HG02642 (cell line): ENCODE measurements around the gene SPSB2.

Source experiments
- ATAC-seq: cut with Tn5 transposase; IDR thresholded peaks from one replicate; pipeline ENCODE4 v1.9.1; 2021; ENCODE audit warnings: mild to moderate bottlenecking; ENCODE audit not compliant: unreplicated experiment, poor library complexity

Gene SPSB2

DNA sequence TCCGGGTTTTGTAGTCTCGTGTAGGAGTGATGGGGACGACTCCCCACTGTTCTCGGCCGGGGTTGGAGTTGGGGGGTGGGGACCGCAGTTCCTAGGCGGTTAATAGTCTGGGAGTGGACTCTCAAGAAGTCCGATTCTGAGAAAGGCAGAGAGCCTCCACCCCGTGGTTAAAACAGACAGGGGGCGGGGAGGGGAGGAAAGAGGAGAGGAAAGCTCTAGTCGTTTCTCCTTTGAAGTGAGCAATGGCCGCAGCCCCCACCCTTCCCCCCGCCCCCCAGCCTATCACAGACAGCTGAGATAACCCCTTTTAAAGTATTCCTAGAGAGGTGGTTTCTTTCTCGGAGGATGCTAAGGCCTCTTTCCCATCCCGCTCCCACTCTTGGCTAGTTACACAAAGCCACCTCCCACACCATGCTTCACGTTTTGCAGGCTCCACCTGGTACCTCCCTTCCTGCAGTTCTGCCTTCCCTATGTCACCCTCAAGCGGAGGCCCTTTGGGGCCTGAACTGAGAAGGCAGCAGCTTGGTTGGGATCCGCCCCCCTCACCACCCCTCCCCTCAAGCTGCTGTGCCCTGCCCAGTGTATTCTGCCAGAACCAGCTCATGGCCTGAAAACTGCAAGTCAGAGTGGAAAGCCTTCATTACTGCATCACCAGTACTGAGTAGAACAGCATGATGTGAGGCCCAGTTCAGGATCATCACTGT is 20.3 kb downstream of the SPSB2 start:
- ATAC-seq: no peak

DNA sequence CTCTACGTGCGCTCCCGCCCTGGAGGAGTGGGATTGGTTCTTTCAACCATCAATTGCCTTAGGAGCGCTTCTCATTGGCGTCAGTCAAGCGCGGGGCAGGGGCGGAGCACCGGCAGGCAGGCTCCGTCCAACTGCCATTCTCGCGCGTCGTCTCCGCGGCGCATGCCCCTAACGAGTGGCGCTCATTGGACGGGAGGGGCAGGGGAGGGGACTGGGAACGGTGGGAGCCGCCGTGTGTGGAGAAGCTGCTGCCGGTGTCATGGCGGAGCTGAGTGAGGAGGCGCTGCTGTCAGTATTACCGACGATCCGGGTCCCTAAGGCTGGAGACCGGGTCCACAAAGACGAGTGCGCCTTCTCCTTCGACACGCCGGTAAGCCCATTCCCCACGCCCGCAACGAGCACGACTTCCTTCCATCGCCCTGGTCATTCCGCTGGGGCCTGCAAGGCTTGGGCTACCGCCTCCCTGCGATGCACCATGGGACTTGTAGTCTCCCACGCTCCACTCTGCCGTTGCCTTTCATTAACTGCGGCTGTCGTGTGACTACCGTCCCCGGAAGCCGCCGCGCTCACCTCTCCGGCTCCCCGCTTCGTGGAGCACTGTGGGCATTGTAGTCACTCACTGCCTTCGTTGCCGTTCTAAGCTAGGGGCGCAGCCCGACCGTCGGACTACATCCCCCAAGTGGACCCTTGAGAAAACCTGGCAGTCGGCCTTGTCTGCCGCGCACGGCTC is 21.0 kb downstream of the SPSB2 start, which contains the start of gene USP5:
TSS of gene USP5 (plus strand) at position 230 of the 730 bp plus-strand sequence. CDS start at position 260, 30 bp downstream.
- ATAC-seq: peak; percentile 72

GRCh38 chr12:6851153-6851920 is 21.8 kb downstream of the SPSB2 start, which contains the start of gene CDCA3:
Gene CDCA3 (minus strand): TSS chr12:6851286. CDS start chr12:6850952, 334 bp downstream.
- ATAC-seq: peak; percentile 56

GRCh38 chr12:6850796-6851152 is 22.3 kb downstream of the SPSB2 start:
- no peak for ATAC-seq

GRCh38 chr12:6849976-6850560 is 23.0 kb downstream of the SPSB2 start:
- no peak for ATAC-seq

DNA sequence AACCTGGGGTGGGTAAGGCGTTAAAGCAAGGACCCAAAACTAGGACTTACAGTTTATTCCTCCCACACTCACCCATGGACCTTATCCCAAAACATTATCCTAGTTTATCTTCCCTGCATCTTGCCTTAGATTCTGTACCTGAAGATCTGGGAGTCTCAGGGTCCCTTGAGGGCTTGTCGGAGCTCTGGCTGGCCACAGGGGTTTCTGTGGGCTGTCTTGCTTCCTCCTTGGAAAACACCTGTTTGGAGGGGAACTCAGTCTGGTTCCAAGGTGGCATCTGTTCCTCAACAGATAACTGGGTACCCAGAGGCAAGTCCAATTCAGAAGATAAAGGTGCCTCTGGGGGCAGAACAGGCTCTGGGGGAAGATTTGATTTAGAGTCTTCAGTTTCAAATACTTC is 23.7 kb downstream of the SPSB2 start:
- no peak for ATAC-seq

DNA sequence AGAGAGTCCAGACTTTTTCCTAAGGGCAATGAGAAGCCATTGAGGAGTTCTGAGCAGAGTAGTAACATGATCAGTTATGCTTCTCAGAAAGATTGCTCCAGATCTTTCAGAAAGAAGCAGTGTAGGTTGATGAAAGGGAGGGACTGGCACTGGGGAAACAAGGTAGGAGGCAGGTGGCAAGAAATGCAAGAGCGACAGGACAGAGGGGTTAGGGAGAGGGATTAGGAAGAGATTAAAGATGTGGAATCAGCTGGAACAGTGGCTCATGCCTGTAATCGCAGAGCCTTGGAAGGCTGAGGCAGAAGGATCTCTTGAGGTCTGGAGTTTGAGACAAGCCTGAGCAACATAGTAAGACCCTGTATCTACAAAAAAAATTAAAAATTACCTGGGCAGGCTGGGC is 25.4 kb downstream of the SPSB2 start:
- ATAC-seq: no peak

DNA sequence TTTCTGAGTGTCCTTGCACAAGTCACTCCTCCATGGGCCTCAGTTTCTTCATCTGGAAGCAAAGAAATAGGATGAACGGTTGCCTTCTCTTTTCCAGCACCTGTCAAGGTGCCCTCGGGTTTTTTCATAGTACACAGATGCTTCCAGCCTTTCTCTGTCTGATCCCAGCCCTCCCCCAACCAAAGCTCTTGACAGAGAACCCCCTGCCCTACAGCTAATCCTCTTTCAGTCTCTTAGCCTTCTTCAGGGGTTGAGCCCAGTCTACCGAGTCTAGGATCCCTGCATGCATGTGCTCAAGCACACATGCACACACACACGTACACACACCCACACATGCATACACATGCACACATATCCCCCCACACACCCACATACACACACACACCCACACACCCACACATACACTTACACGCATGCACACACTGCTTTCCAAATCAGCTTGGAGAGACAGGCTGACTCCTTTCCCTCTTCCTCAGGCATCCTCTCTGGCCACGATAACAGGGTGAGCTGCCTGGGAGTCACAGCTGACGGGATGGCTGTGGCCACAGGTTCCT is 26.7 kb downstream of the SPSB2 start:
- no peak for ATAC-seq

- ATAC-seq: no peak
Observed at GRCh38 chr12:6845395-6845794, 27.7 kb downstream of the SPSB2 start.

GRCh38 chr12:6843118-6843902 is 29.8 kb downstream of the SPSB2 start:
- no peak for ATAC-seq

DNA sequence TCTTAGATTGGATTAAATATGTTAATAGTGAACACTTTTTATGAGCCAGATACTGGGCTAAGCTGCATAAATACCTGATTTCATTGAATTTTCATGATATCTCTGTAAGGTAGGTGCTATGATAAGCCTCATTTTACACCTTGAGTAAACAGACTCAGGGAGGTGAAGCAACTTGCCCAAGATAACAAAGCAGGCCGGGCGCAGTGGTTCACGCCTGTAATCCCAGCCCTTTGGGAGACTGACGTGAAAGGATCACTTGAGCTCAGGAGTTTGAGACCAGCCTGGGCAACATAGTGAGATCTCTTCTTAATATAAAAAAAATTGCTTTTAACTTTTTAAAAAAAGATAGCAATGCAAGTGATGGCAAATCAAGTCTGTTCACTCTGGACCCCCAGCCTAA is 31.0 kb downstream of the SPSB2 start:
- no peak for ATAC-seq

- no peak for ATAC-seq
Observed at GRCh38 chr12:6840761-6841515, 32.2 kb downstream of the SPSB2 start, which contains the start of gene GNB3. Gene GNB3 (plus strand): TSS chr12:6840925. CDS start chr12:6841288, 363 bp downstream.

- no peak for ATAC-seq
Observed at GRCh38 chr12:6840330-6840729, 32.8 kb downstream of the SPSB2 start.

GRCh38 chr12:6839482-6840201 is 33.5 kb downstream of the SPSB2 start:
- ATAC-seq: peak; percentile 87

- ATAC-seq: no peak
Observed at GRCh38 chr12:6838854-6839253, 34.2 kb downstream of the SPSB2 start.

DNA sequence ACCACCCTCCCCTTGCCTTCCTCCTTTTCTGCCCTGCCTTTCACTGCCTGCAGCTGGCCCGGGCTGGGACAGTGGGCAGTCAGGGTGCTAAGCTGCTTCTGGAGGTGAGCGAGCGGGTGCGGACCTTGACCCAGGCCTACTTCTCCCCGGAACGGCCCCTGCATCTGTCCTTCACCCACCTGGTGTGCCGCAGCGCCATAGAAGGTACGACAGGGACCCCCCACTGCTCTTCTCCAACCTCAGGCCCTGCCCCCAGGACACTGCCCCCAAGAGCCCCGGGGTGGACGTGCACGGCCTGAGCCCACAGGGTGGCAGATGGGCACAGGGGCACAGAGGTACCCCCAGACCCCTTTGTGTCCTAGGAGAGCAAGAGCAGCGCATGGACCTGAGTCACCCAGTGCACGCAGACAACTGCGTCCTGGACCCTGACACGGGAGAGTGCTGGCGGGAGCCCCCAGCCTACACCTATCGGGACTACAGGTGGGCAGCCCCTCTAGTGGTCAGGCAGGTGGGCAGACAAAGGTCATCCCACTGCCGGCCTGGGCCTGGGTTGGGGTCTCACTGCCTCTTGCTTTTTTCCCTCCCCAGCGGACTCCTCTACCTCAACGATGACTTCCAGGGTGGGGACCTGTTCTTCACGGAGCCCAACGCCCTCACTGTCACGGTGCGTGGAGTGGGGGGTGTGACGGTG is 35.6 kb downstream of the SPSB2 start:
- no peak for ATAC-seq

DNA sequence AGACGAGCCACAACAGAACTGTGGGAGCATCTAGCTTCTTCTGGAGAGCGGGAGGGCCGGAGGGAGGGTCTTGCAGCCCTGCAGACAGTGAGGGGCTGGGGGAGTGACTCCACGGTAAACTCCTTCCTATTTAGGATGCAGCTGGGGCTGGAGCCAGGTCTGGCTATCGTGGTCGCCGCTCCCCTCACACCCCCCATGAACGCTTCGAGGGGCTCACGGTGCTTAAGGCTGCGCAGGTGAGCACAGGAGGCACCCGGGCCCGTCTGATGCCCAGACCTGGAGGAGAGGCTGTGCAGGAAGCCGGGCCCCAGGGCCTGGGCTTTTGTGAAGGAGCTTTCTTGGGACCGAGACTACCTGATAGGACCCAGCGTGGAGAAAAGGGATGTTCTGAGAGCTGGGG is 36.3 kb downstream of the SPSB2 start:
- no peak for ATAC-seq

DNA sequence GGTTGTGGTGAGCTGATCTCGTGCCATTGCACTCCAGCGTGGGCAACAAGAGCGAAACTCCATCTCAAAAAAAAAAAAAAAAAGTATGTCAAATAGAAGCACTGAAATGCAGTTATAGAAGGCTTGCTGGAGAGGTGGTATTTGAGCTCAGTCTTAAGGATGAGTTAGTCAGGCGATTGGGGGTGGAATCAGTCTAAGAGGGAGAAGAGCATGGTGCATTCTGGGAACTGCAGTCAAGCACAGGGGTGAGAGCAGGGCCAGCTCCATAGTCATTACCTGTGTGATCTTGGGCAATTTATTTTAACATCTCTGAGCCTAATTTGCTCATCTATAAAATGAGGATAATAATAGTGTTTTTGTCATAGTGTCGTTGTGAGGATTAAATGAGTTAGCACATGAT is 38.2 kb downstream of the SPSB2 start:
- ATAC-seq: no peak
